K562 (cell line): Measurements from ENCODE around the gene RAB13. TPM values are rescaled to one million over a fixed set of nuclear protein-coding genes. Genes with fewer than 3 reads are reported as not detected.
A peak's percentile ranks its signal among the peaks of the same experiment; 100 is the strongest.

Experiments used
- GTF2A2 ChIP-seq: IDR thresholded peaks from 2 replicates; pipeline ENCODE4 v1.6.1; 2016; ENCODE audit warnings: mild to moderate bottlenecking, missing genetic modification characterization, missing compliant biosample characterization
- IRF1 ChIP-seq: sonication (generic); formaldehyde crosslinking; IDR thresholded peaks from 2 replicates; pipeline ENCODE4 v1.8.0; 2022; ENCODE audit warnings: missing genetic modification reagents, mild to moderate bottlenecking, borderline replicate concordance
- IRF9 ChIP-seq: fragments of 450-650 bp; IDR thresholded peaks from 2 replicates; pipeline ENCODE4 v1.6.1; 2016; ENCODE audit warnings: missing biosample characterization, missing genetic modification characterization
- MEF2A ChIP-seq: IDR thresholded peaks from 2 replicates; pipeline ENCODE4 v1.6.1; 2011; ENCODE audit warnings: low read depth, mild to moderate bottlenecking, low read length, moderate library complexity; ENCODE audit not compliant: control insufficient read depth
- MTA2 ChIP-seq: fragments of 450-650 bp; IDR thresholded peaks from 2 replicates; pipeline ENCODE4 v1.6.1; 2016; ENCODE audit warnings: low read depth
- NFRKB ChIP-seq: fragments of 450-650 bp; IDR thresholded peaks from 2 replicates; pipeline ENCODE4 v1.6.1; 2016; ENCODE audit warnings: low read depth
- REST ChIP-seq, 2 experiments: fragments of 450-650 bp; formaldehyde crosslinking in 1 of 2; IDR thresholded peaks; 2 replicates each; pipeline versions ENCODE4 v1.4.0 to v1.6.1; 2014 to 2020; ENCODE audit warnings: mild to moderate bottlenecking in 2 of 2, borderline replicate concordance in 1 of 2, low read depth in 1 of 2
- RFX7 ChIP-seq: fragments of 250-450 bp; sonication (Bioruptor Pico); IDR thresholded peaks from 2 replicates; pipeline ENCODE4 v1.5.1; 2021; ENCODE audit warnings: mild to moderate bottlenecking
- TOE1 ChIP-seq, 2 experiments: fragments of 450-650 bp in 1 of 2; sonication (generic) in 1 of 2; formaldehyde crosslinking in 1 of 2; IDR thresholded peaks; 2 replicates each; pipeline versions ENCODE4 v1.7.1 to v1.8.0; 2016 to 2022; ENCODE audit warnings: borderline replicate concordance in 2 of 2, mild to moderate bottlenecking in 2 of 2, antibody characterized with exemption in 1 of 2, inconsistent platforms in 1 of 2, low read depth in 1 of 2, missing genetic modification reagents in 1 of 2, moderate library complexity in 1 of 2
- ZFX ChIP-seq: sonication (generic); formaldehyde crosslinking; IDR thresholded peaks from 2 replicates; pipeline ENCODE4 v1.8.0; 2022; ENCODE audit warnings: mild to moderate bottlenecking, missing genetic modification reagents, moderate library complexity
- ZNF165 ChIP-seq: fragments of 250-450 bp; sonication (Bioruptor Pico); IDR thresholded peaks from 2 replicates; pipeline ENCODE4 v1.4.0; 2020; ENCODE audit warnings: borderline replicate concordance
- ZNF589 ChIP-seq: fragments of 200-800 bp; sonication (Bioruptor generic); IDR thresholded peaks from 2 replicates; pipeline ENCODE4 v1.6.1; 2016; ENCODE audit warnings: low read depth, missing genetic modification characterization, missing compliant biosample characterization
- ZNF740 ChIP-seq, 3 experiments: fragments of 200-800 bp in 1 of 3; sonication (Bioruptor generic) in 1 of 3; sonication (generic) in 1 of 3; formaldehyde crosslinking in 1 of 3; IDR thresholded peaks; 2 replicates each; pipeline versions ENCODE4 v1.6.1 to v1.8.0; 2016 to 2022; ENCODE audit warnings: mild to moderate bottlenecking in 2 of 3, missing compliant biosample characterization in 2 of 3, missing genetic modification characterization in 2 of 3, missing genetic modification reagents in 1 of 3
- polyA plus RNA-seq, 8 experiments: library from polyadenylated mRNA; depleted of rRNA in 4 of 8; stranded (reverse) in 5 of 8; unstranded in 3 of 8; fragments of >200 nt; fragmentation: Nextera tagmentation in 2 of 8; fragmentation: Illumina TruSeq in 1 of 8; extraction: Ambion mirVana in 2 of 8; extraction: Trizol in 1 of 8; gene quantifications; 2 replicates each; pipeline versions ENCODE4 v1.2.1 to v1.2.3, GENCODE V29; 2011 to 2014; ENCODE audit warnings: inconsistent platforms in 1 of 8, missing spikeins in 1 of 8
- total RNA-seq, 7 experiments: library from RNA; depleted of rRNA in 6 of 7; stranded (reverse); fragments of >200 nt in 6 of 7; fragmentation: Illumina TruSeq in 2 of 7; extraction: Trizol in 2 of 7; gene quantifications; 2 replicates each; pipeline versions ENCODE4 v1.2.1 to v1.2.3, GENCODE V29; 2011 to 2021; ENCODE audit warnings: low replicate concordance in 1 of 7

Gene RAB13
- total and polyA plus RNA-seq, 9 of the 15 experiments (the other 6 are each of a cell fraction or from before 2014, with no cell fraction given) = 22.3 to 100 (median 39.8) TPM

- TF ChIP-seq REST (IDR thresholded peaks at IDR 0.05; ENCODE audit: borderline replicate concordance) (no peak), REST (CRISPR knock-in tag; IDR thresholded peaks at IDR 0.05; ENCODE audit: low read depth) (peak; percentile 38; the same call in 1 of the 2 replicates), MEF2A (no peak), GTF2A2 (tag) (no peak), ZNF740 (CRISPR knock-in tag; IDR thresholded peaks at IDR 0.05) (no peak), ZNF740 (tag; IDR thresholded peaks at IDR 0.05) (no peak), MTA2 (no peak), IRF1 (CRISPR knock-in tag) (0 out of 2 replicates have a peak, but pooled peaks have one; percentile 10), ZFX (CRISPR knock-in tag) (peak; percentile 54), RFX7 (CRISPR knock-in tag) (no peak), IRF9 (no peak), ZNF589 (CRISPR knock-in tag) (peak; percentile 67; the same call in 1 of the 2 replicates), ZNF165 (CRISPR knock-in tag) (no peak), NFRKB (no peak), TOE1 (IDR thresholded peaks at IDR 0.05; ENCODE audit: borderline replicate concordance) (no peak), TOE1 (CRISPR knock-in tag; IDR thresholded peaks at IDR 0.05; ENCODE audit: borderline replicate concordance, low read depth) (no peak)
These were observed 40.1 kb downstream of the RAB13 start (continued) for GRCh38 chr1:153945795-153946621.
